NOMO-1 treated with DMSO at 0.1 percent for 48 hours (cell line): ENCODE measurements around the gene GRIP1.

Experiments
- DNase-seq: peaks from one replicate; lab custom pipeline; 2025; ENCODE audit not compliant: unreplicated experiment; lab: John Stamatoyannopoulos, UW

The GRIP1 gene

GRCh38 chr12:66694666-66695613, 16.1 kb upstream of the GRIP1 start:
- no peak for DNase-seq

GRCh38 chr12:66693901-66694513, 15.1 kb upstream of the GRIP1 start:
- peak; percentile 76 for DNase-seq

- no peak for DNase-seq
Observed at GRCh38 chr12:66692986-66693385, 14.1 kb upstream of the GRIP1 start.

- DNase-seq, result peak; percentile 79
Observed at GRCh38 chr12:66692170-66692569, 13.3 kb upstream of the GRIP1 start.

- peak; percentile 33 for DNase-seq
Observed at GRCh38 chr12:66688846-66689439, 10.1 kb upstream of the GRIP1 start.

GRCh38 chr12:66684222-66684621, 5.3 kb upstream of the GRIP1 start:
- no peak for DNase-seq

GRCh38 chr12:66683822-66684221, 4.9 kb upstream of the GRIP1 start:
- DNase-seq, result no peak

GRCh38 chr12:66683073-66683472, 4.2 kb upstream of the GRIP1 start:
- DNase-seq, result peak; percentile 73

- DNase-seq, result no peak
Observed at GRCh38 chr12:66679461-66680084, 697 bp upstream of the GRIP1 start.

- DNase-seq, result peak; percentile 22
Observed at GRCh38 chr12:66676241-66676640, 2.6 kb downstream of the GRIP1 start.

- no peak for DNase-seq
Observed at GRCh38 chr12:66674495-66675122, 4.3 kb downstream of the GRIP1 start.

- DNase-seq, result no peak
Observed at GRCh38 chr12:66669541-66669940, 9.3 kb downstream of the GRIP1 start.

- no peak for DNase-seq
Observed at GRCh38 chr12:66668311-66668710, 10.6 kb downstream of the GRIP1 start.

GRCh38 chr12:66667906-66668305, 11.0 kb downstream of the GRIP1 start:
- no peak for DNase-seq

GRCh38 chr12:66666481-66666880, 12.4 kb downstream of the GRIP1 start:
- DNase-seq, result no peak

- no peak for DNase-seq
Observed at GRCh38 chr12:66665435-66665985, 13.4 kb downstream of the GRIP1 start.

GRCh38 chr12:66664076-66664475, 14.8 kb downstream of the GRIP1 start:
- DNase-seq, result no peak

GRCh38 chr12:66663611-66664010, 15.3 kb downstream of the GRIP1 start:
- DNase-seq, result no peak

GRCh38 chr12:66662729-66663128, 16.1 kb downstream of the GRIP1 start:
- DNase-seq, result no peak

- DNase-seq, result peak; percentile 45
Observed at GRCh38 chr12:66662179-66662578, 16.7 kb downstream of the GRIP1 start.

- DNase-seq, result no peak
Observed at GRCh38 chr12:66661357-66661756, 17.5 kb downstream of the GRIP1 start.
